ENCODE results near the gene RTRAF.

Gene RTRAF

GRCh38 chr14:52029881-52030280 is 40.5 kb downstream of the RTRAF start:
- no peak overlapping the region for H3K27ac ChIP-seq

GRCh38 chr14:52031781-52032180 is 42.4 kb downstream of the RTRAF start:
- no peak overlapping the region for H3K27ac ChIP-seq
- TF ChIP-seq, protein P1, sequence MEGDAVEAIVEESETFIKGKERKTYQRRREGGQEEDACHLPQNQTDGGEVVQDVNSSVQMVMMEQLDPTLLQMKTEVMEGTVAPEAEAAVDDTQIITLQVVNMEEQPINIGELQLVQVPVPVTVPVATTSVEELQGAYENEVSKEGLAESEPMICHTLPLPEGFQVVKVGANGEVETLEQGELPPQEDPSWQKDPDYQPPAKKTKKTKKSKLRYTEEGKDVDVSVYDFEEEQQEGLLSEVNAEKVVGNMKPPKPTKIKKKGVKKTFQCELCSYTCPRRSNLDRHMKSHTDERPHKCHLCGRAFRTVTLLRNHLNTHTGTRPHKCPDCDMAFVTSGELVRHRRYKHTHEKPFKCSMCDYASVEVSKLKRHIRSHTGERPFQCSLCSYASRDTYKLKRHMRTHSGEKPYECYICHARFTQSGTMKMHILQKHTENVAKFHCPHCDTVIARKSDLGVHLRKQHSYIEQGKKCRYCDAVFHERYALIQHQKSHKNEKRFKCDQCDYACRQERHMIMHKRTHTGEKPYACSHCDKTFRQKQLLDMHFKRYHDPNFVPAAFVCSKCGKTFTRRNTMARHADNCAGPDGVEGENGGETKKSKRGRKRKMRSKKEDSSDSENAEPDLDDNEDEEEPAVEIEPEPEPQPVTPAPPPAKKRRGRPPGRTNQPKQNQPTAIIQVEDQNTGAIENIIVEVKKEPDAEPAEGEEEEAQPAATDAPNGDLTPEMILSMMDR (conservative IDR thresholded peaks at IDR 0.05): no peak

More at GRCh38 chr14:52029881-52030280, 40.5 kb downstream of the RTRAF start:
- TF ChIP-seq, protein P1 (conservative IDR thresholded peaks at IDR 0.05): no peak

GRCh38 chr14:52032204-52032801 is 43.0 kb downstream of the RTRAF start:
- TF ChIP-seq, protein P1 (conservative IDR thresholded peaks at IDR 0.05): no peak
- H3K27ac ChIP-seq: no peak overlapping the region

DNA sequence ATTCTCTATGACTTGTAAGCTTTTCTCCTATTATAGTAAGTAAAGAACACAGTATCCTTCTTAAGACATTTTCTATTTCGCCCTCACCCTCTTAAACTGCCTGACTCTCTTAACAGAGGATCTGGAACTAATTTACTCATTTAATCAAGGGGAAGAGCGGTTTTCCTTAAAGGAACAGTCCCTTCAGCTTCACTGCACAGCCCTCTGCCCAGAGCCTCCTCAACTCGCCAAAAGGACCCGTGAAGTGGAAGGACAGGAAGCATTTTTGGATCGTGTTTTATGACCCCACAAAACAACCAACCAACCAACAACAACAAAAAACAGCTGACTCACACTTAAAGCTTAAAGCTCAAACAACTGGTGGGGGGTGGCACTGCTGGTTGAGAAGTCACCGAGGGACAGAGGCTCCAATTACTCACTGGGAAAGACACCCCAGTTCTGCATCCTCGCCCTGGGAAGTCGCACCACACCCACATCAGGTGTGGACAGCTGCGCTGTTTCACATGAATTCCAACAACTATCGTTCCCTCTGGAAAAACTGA is 43.8 kb downstream of the RTRAF start:
- TF ChIP-seq, protein P1 (conservative IDR thresholded peaks at IDR 0.05): no peak
- H3K27ac ChIP-seq: no peak overlapping the region

GRCh38 chr14:52039124-52039815 is 49.9 kb downstream of the RTRAF start:
- TF ChIP-seq, protein P1 (conservative IDR thresholded peaks at IDR 0.05): no peak
- H3K27ac ChIP-seq: no peak overlapping the region

- no peak overlapping the region for H3K27ac ChIP-seq
- TF ChIP-seq, protein P1 (conservative IDR thresholded peaks at IDR 0.05): no peak
Observed at GRCh38 chr14:52040598-52040997, 51.3 kb downstream of the RTRAF start.

DNA sequence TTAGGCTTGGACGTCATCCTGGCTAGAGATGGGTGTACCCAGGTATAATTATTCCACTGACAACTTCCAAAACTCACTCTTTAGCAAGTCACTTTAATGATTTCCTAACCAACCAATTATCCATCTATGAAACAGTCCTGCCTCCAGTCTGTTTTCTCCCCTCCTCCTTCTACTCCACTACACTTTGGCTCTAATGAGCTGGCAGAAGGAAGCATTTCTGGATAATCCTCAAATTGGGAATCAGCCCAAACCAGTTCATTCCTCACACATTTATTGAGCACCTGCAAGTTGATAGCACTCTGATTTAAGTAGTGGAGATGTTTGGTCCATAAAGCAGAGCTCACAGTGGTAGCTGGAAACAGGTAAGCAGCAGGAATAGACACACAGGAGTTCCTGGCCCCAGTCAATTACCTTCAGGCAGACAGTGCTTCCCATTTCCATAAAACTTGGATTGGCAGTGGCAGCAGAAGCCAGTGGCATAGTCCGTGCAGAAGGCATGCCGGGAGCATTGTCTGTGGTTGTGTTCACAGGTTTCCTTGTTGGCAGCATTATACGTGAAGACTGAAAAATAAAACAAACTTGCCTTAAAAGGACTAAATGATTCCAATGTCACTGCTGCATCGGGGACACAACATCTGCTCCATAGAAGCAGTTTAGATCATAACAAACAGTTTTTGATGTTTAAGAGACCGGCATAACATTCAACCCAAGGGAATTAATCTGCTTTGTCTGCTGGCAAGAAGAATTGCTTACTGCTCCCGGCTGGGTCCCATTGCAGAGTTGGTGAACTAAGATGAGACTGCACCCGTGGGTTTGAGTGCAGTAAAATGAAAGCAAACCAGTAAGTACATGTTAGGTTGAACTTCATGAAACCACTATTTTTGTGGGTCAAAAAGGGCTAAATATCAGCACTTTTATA is 53.3 kb downstream of the RTRAF start:
- H3K27ac ChIP-seq: no peak overlapping the region
- TF ChIP-seq, protein P1 (conservative IDR thresholded peaks at IDR 0.05): no peak

Measured in VCaP (cell line).